ENCODE results near the gene TNRC6C. TPM values are rescaled to one million over a fixed set of nuclear protein-coding genes. Genes with fewer than 3 reads are reported as not detected.

TNRC6C gene
- total and polyA plus RNA-seq, 2 of the 13 experiments (the other 11 are each of a cell fraction or from before 2014, with no cell fraction given), result 0.66 to 4.9 TPM

GRCh38 chr17:78140169-78141051 is 181.9 kb downstream of the TNRC6C start (continued):
- TF ChIP-seq PREB (CRISPR knock-in tag; IDR thresholded peaks at IDR 0.05), result no peak
- TF ChIP-seq ISL2 (CRISPR knock-in tag; IDR thresholded peaks at IDR 0.05), result no peak
- 0 out of 2 replicates have a peak, but pooled peaks have one; percentile 34 for TF ChIP-seq HES4 (CRISPR knock-in tag; IDR thresholded peaks at IDR 0.05; ENCODE audit: borderline replicate concordance)
- TF ChIP-seq ETS1 (CRISPR knock-in tag; IDR thresholded peaks at IDR 0.05), result no peak
- no peak for TF ChIP-seq ZNF570 (CRISPR knock-in tag; IDR thresholded peaks at IDR 0.05; ENCODE audit: borderline replicate concordance)
- no peak; the same call in 1 of the 2 replicates for TF ChIP-seq ZSCAN20 (CRISPR knock-in tag; IDR thresholded peaks at IDR 0.05; ENCODE audit: borderline replicate concordance)
- peak; percentile 91 for TF ChIP-seq ZBTB38 (CRISPR knock-in tag; IDR thresholded peaks at IDR 0.05)
- no peak for TF ChIP-seq POLR2G (IDR thresholded peaks at IDR 0.05; ENCODE audit: low read depth, low read length)
- no peak for TF ChIP-seq BCLAF1 (IDR thresholded peaks at IDR 0.05)
- TF ChIP-seq CENPBD1 (CRISPR knock-in tag; IDR thresholded peaks at IDR 0.05; ENCODE audit: borderline replicate concordance, low read depth), result no peak
- no peak for TF ChIP-seq ZNF550 (CRISPR knock-in tag; IDR thresholded peaks at IDR 0.05; ENCODE audit: borderline replicate concordance)
- TF ChIP-seq MNT (IDR thresholded peaks at IDR 0.05), result peak; percentile 78
- TF ChIP-seq ZNF605 (CRISPR knock-in tag; IDR thresholded peaks at IDR 0.05), result peak; percentile 58
- no peak for TF ChIP-seq CBX5 (CRISPR knock-in tag; IDR thresholded peaks at IDR 0.05; ENCODE audit: borderline replicate concordance)
- TF ChIP-seq ZNF563 (CRISPR knock-in tag; IDR thresholded peaks at IDR 0.05), result 0 out of 2 replicates have a peak, but pooled peaks have one; percentile 5
- TF ChIP-seq PRMT3 (CRISPR knock-in tag; IDR thresholded peaks at IDR 0.05; ENCODE audit: borderline replicate concordance, low read depth), result no peak
- TF ChIP-seq ZNF337 (CRISPR knock-in tag; IDR thresholded peaks at IDR 0.05; ENCODE audit: borderline replicate concordance, low read depth), result 0 out of 2 replicates have a peak, but pooled peaks have one; percentile 40
- peak; percentile 30; the same call in 1 of the 2 replicates for TF ChIP-seq ZNF274 (CRISPR knock-in tag; IDR thresholded peaks at IDR 0.05)
